HEK293 (cell line): Measurements from ENCODE around the gene AHRR.

Experiments
- ELK4 ChIP-seq: IDR thresholded peaks from 2 replicates; pipeline ENCODE4 v1.6.1; 2011; ENCODE audit warnings: mild to moderate bottlenecking, low read depth, low read length, borderline replicate concordance
- KLF1 ChIP-seq: fragments of 450-650 bp; formaldehyde crosslinking; IDR thresholded peaks from 2 replicates; pipeline ENCODE4 v1.5.1; 2016; ENCODE audit warnings: missing biosample characterization, missing genetic modification characterization
- KLF10 ChIP-seq: fragments of 450-650 bp; IDR thresholded peaks from 2 replicates; pipeline ENCODE4 v1.5.1; 2018; ENCODE audit warnings: missing biosample characterization, mild to moderate bottlenecking, missing genetic modification characterization
- ZBTB20 ChIP-seq: fragments of 450-650 bp; formaldehyde crosslinking; IDR thresholded peaks from 2 replicates; pipeline ENCODE4 v1.5.1; 2016; ENCODE audit warnings: missing biosample characterization, missing genetic modification characterization
- ZBTB44 ChIP-seq: fragments of 450-650 bp; IDR thresholded peaks from 2 replicates; pipeline ENCODE4 v1.5.1; 2018; ENCODE audit warnings: missing biosample characterization, mild to moderate bottlenecking, missing genetic modification characterization
- ZBTB48 ChIP-seq: fragments of 450-650 bp; formaldehyde crosslinking; IDR thresholded peaks from 2 replicates; pipeline ENCODE4 v1.5.1; 2016; ENCODE audit warnings: missing biosample characterization, missing genetic modification characterization
- ZBTB8A ChIP-seq: fragments of 450-650 bp; formaldehyde crosslinking; IDR thresholded peaks from 2 replicates; pipeline ENCODE4 v1.5.1; 2016; ENCODE audit warnings: missing biosample characterization, missing genetic modification characterization
- ZFHX2 ChIP-seq: fragments of 450-650 bp; formaldehyde crosslinking; conservative IDR thresholded peaks from 2 replicates; pipeline ENCODE4 v1.5.1; 2016; ENCODE audit warnings: missing biosample characterization, missing genetic modification characterization
- ZIC2 ChIP-seq: fragments of 450-650 bp; formaldehyde crosslinking; IDR thresholded peaks from 2 replicates; pipeline ENCODE4 v1.5.1; 2016; ENCODE audit warnings: missing biosample characterization, missing genetic modification characterization
- ZNF16 ChIP-seq: fragments of 450-650 bp; formaldehyde crosslinking; IDR thresholded peaks from 2 replicates; pipeline ENCODE4 v1.5.1; 2016; ENCODE audit warnings: low read depth, missing biosample characterization, missing genetic modification characterization
- ZNF223 ChIP-seq: fragments of 450-650 bp; formaldehyde crosslinking; IDR thresholded peaks from 2 replicates; pipeline ENCODE4 v1.5.1; 2016; ENCODE audit warnings: missing biosample characterization, missing genetic modification characterization
- ZNF239 ChIP-seq: fragments of 450-650 bp; formaldehyde crosslinking; IDR thresholded peaks from 2 replicates; pipeline ENCODE4 v1.5.1; 2016; ENCODE audit warnings: missing biosample characterization, missing genetic modification characterization
- ZNF335 ChIP-seq: fragments of 450-650 bp; formaldehyde crosslinking; conservative IDR thresholded peaks from 2 replicates; pipeline ENCODE4 v1.5.1; 2016; ENCODE audit warnings: missing biosample characterization, missing genetic modification characterization
- ZNF350 ChIP-seq: fragments of 450-650 bp; formaldehyde crosslinking; IDR thresholded peaks from 2 replicates; pipeline ENCODE4 v1.5.0; 2017; ENCODE audit warnings: missing biosample characterization, mild to moderate bottlenecking, missing genetic modification characterization
- ZNF426 ChIP-seq: fragments of 450-650 bp; formaldehyde crosslinking; IDR thresholded peaks from 2 replicates; pipeline ENCODE4 v1.5.1; 2017; ENCODE audit warnings: missing biosample characterization, missing genetic modification characterization, mild to moderate bottlenecking, inconsistent platforms, moderate library complexity
- ZNF473 ChIP-seq: fragments of 450-650 bp; formaldehyde crosslinking; IDR thresholded peaks from 2 replicates; pipeline ENCODE4 v1.5.1; 2017; ENCODE audit warnings: missing biosample characterization, missing genetic modification characterization
- ZNF518A ChIP-seq: fragments of 450-650 bp; formaldehyde crosslinking; conservative IDR thresholded peaks from 2 replicates; pipeline ENCODE4 v1.5.1; 2016; ENCODE audit warnings: low read depth, missing biosample characterization, missing genetic modification characterization
- ZNF561 ChIP-seq: fragments of 450-650 bp; IDR thresholded peaks from 2 replicates; pipeline ENCODE4 v1.5.1; 2018; ENCODE audit warnings: missing biosample characterization, missing genetic modification characterization, borderline replicate concordance
- ZNF654 ChIP-seq: fragments of 450-650 bp; formaldehyde crosslinking; IDR thresholded peaks from 2 replicates; pipeline ENCODE4 v1.5.1; 2016; ENCODE audit warnings: low read depth, missing biosample characterization, missing genetic modification characterization
- ZNF660 ChIP-seq: fragments of 450-650 bp; IDR thresholded peaks from 2 replicates; pipeline ENCODE4 v1.5.1; 2018; ENCODE audit warnings: missing biosample characterization, mild to moderate bottlenecking, missing genetic modification characterization
- ZNF664 ChIP-seq: fragments of 450-650 bp; formaldehyde crosslinking; IDR thresholded peaks from 2 replicates; pipeline ENCODE4 v1.5.1; 2016; ENCODE audit warnings: missing biosample characterization, missing genetic modification characterization
- ZNF791 ChIP-seq: fragments of 450-650 bp; formaldehyde crosslinking; IDR thresholded peaks from 2 replicates; pipeline ENCODE4 v1.5.1; 2016; ENCODE audit warnings: missing biosample characterization, missing genetic modification characterization
- ZSCAN30 ChIP-seq: fragments of 450-650 bp; IDR thresholded peaks from 2 replicates; pipeline ENCODE4 v1.5.1; 2018; ENCODE audit warnings: missing biosample characterization, mild to moderate bottlenecking, missing genetic modification characterization, moderate library complexity
- ZSCAN4 ChIP-seq: fragments of 450-650 bp; formaldehyde crosslinking; IDR thresholded peaks from 2 replicates; pipeline ENCODE4 v1.5.1; 2017; ENCODE audit warnings: missing biosample characterization, missing genetic modification characterization
- ZXDB ChIP-seq: fragments of 450-650 bp; formaldehyde crosslinking; IDR thresholded peaks from 2 replicates; pipeline ENCODE4 v1.5.1; 2016; ENCODE audit warnings: missing biosample characterization, missing genetic modification characterization
- TF ChIP-seq, protein P1 (sequence below): fragments of 450-650 bp; formaldehyde crosslinking; IDR thresholded peaks from 2 replicates; pipeline ENCODE4 v1.5.1; 2016; ENCODE audit warnings: missing biosample characterization, missing genetic modification characterization
- TF ChIP-seq, protein P2 (sequence below): fragments of 450-650 bp; formaldehyde crosslinking; IDR thresholded peaks from 2 replicates; pipeline ENCODE4 v1.5.1; 2016; ENCODE audit warnings: missing biosample characterization, missing genetic modification characterization

AHRR gene

DNA sequence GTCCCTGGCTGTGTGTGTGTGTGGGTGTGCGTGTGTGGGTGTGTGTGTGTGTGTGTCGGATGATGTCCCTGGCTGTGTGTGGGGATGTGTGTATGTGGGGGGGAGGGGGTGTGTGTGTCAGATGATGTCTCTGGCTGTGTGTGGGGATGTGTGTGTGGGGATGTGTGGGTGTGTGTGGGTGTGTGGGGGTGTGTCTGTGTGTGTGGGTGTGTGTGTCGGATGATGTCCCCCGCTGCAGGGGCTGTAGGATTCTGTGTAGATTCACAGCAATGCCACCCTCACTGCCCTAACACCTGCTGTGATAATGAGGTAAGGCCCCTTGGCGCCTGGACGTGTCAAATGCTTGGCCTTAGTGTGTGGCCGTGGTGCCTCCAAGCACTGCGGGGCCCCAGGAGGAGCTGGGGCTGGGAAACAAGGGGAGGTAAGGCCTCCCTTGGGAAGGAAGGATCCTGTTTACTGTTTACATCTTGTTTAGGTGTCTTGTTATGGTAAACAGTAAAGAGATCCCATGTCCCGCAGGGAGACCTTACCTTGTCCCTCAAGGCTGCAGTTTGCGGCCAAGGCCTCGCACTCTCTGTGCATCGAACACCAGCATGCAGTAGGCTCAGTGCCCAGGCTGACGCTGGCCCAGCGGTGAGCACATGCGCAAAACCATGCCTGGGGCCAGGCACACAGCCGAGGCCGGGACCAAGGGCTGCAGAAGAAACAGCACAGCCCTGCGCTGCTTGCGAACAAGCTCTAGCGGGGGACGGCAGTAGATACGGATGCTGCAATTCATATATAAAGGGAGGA is 24.1 kb downstream of the AHRR start (continued):
- no peak for TF ChIP-seq ZNF518A (tag by site-specific recombination)
- peak; percentile 60; the same call in 1 of the 2 replicates for TF ChIP-seq KLF10
- TF ChIP-seq ZNF664 (tag by site-specific recombination) = no peak
- peak; percentile 45; the same call in 1 of the 2 replicates for TF ChIP-seq KLF1 (tag by site-specific recombination)
- TF ChIP-seq ZNF473 (tag by site-specific recombination) = peak; percentile 73; the same call in 1 of the 2 replicates
- TF ChIP-seq ELK4 = no peak
- TF ChIP-seq, protein P1, sequence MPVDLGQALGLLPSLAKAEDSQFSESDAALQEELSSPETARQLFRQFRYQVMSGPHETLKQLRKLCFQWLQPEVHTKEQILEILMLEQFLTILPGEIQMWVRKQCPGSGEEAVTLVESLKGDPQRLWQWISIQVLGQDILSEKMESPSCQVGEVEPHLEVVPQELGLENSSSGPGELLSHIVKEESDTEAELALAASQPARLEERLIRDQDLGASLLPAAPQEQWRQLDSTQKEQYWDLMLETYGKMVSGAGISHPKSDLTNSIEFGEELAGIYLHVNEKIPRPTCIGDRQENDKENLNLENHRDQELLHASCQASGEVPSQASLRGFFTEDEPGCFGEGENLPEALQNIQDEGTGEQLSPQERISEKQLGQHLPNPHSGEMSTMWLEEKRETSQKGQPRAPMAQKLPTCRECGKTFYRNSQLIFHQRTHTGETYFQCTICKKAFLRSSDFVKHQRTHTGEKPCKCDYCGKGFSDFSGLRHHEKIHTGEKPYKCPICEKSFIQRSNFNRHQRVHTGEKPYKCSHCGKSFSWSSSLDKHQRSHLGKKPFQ = no peak
- TF ChIP-seq ZBTB48 = peak; percentile 63; the same call in 1 of the 2 replicates
- TF ChIP-seq ZFHX2 (tag by site-specific recombination) = peak; percentile 98
- no peak for TF ChIP-seq ZNF16 (tag by site-specific recombination)
- no peak for TF ChIP-seq ZNF335 (tag by site-specific recombination)
- TF ChIP-seq ZNF561 (tag by site-specific recombination) = no peak
- no peak for TF ChIP-seq ZNF660 (tag by site-specific recombination)
- peak; percentile 21; the same call in 1 of the 2 replicates for TF ChIP-seq ZBTB8A (tag by site-specific recombination)
- 0 out of 2 replicates have a peak, but pooled peaks have one; percentile 40 for TF ChIP-seq ZNF791 (tag by site-specific recombination)
- peak; percentile 92 for TF ChIP-seq ZIC2
- TF ChIP-seq ZSCAN4 (tag by site-specific recombination) = peak; percentile 74; the same call in 1 of the 2 replicates
- peak; percentile 34; the same call in 1 of the 2 replicates for TF ChIP-seq ZBTB44 (tag by site-specific recombination)
- TF ChIP-seq ZBTB20 (tag by site-specific recombination) = no peak
- no peak for TF ChIP-seq ZNF350 (tag by site-specific recombination)
- TF ChIP-seq ZSCAN30 (tag by site-specific recombination) = no peak
- TF ChIP-seq ZNF223 (tag by site-specific recombination) = no peak
- TF ChIP-seq, protein P2, sequence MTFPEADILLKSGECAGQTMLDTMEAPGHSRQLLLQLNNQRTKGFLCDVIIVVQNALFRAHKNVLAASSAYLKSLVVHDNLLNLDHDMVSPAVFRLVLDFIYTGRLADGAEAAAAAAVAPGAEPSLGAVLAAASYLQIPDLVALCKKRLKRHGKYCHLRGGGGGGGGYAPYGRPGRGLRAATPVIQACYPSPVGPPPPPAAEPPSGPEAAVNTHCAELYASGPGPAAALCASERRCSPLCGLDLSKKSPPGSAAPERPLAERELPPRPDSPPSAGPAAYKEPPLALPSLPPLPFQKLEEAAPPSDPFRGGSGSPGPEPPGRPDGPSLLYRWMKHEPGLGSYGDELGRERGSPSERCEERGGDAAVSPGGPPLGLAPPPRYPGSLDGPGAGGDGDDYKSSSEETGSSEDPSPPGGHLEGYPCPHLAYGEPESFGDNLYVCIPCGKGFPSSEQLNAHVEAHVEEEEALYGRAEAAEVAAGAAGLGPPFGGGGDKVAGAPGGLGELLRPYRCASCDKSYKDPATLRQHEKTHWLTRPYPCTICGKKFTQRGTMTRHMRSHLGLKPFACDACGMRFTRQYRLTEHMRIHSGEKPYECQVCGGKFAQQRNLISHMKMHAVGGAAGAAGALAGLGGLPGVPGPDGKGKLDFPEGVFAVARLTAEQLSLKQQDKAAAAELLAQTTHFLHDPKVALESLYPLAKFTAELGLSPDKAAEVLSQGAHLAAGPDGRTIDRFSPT (tag by site-specific recombination) = peak; percentile 48; the same call in 1 of the 2 replicates
- TF ChIP-seq ZNF239 = no peak
- TF ChIP-seq ZXDB = no peak
- TF ChIP-seq ZNF654 (tag by site-specific recombination) = no peak
- no peak for TF ChIP-seq ZNF426 (tag by site-specific recombination)
